ENCODE data around the gene KRTAP2-1.
"Not testable (repeated sequence)": the region's sequence is repeated elsewhere in the genome, so short reads cannot be mapped to it uniquely, and the experiment has no call there.

The KRTAP2-1 gene

GRCh38 chr17:41057547-41057946 lies 10.4 kb upstream of the KRTAP2-1 start:
- no peak for DNase-seq (ENCODE audit: low spot score)

GRCh38 chr17:41055130-41055529 lies 8.0 kb upstream of the KRTAP2-1 start, which contains the start of gene KRTAP2-2:
TSS of gene KRTAP2-2 (minus strand) at chr17:41055230. CDS start at chr17:41055211, 19 bp downstream.
- not testable (repeated sequence) for DNase-seq (ENCODE audit: low spot score)

- not testable (repeated sequence) for DNase-seq (ENCODE audit: low spot score)
Observed at GRCh38 chr17:41054556-41054955, 7.4 kb upstream of the KRTAP2-1 start.

GRCh38 chr17:41054025-41054424 lies 6.9 kb upstream of the KRTAP2-1 start:
- no peak for DNase-seq (ENCODE audit: low spot score)

GRCh38 chr17:41052566-41052965 lies 5.5 kb upstream of the KRTAP2-1 start:
- DNase-seq (ENCODE audit: low spot score) = no peak

GRCh38 chr17:41049110-41049509 lies 2.0 kb upstream of the KRTAP2-1 start:
- no peak for DNase-seq (ENCODE audit: low spot score)

- no peak for DNase-seq (ENCODE audit: low spot score)
Observed at GRCh38 chr17:41048441-41048840, 1.3 kb upstream of the KRTAP2-1 start.

GRCh38 chr17:41042953-41043352 lies 4.2 kb downstream of the KRTAP2-1 start:
- no peak for DNase-seq (ENCODE audit: low spot score)

- DNase-seq (ENCODE audit: low spot score) = not testable (repeated sequence)
Observed at GRCh38 chr17:41040783-41041571, 6.1 kb downstream of the KRTAP2-1 start, which contains the start of gene KRTAP1-1. TSS of gene KRTAP1-1 (minus strand) at chr17:41041450. CDS start at chr17:41041397, 53 bp downstream.

- DNase-seq (ENCODE audit: low spot score) = no peak
Observed at GRCh38 chr17:41037853-41038350, 9.2 kb downstream of the KRTAP2-1 start.

GRCh38 chr17:41034346-41034935 lies 12.7 kb downstream of the KRTAP2-1 start, which contains the start of gene KRTAP1-3:
TSS of gene KRTAP1-3 (minus strand) at chr17:41034874. CDS start at chr17:41034821, 53 bp downstream.
- not testable (repeated sequence) for DNase-seq (ENCODE audit: low spot score)

GRCh38 chr17:41029633-41030245 lies 17.4 kb downstream of the KRTAP2-1 start, which contains the start of gene KRTAP1-4:
TSS of gene KRTAP1-4 (minus strand) at chr17:41030195. CDS start at chr17:41030078, 117 bp downstream.
- DNase-seq (ENCODE audit: low spot score) = no peak

- no peak for DNase-seq (ENCODE audit: low spot score)
Observed at GRCh38 chr17:41026715-41027471, 20.2 kb downstream of the KRTAP2-1 start, which contains the start of gene KRTAP1-5. TSS of gene KRTAP1-5 (minus strand) at chr17:41027208. CDS start at chr17:41027155, 53 bp downstream.

- DNase-seq (ENCODE audit: low spot score) = no peak
Observed at GRCh38 chr17:41024697-41025096, 22.4 kb downstream of the KRTAP2-1 start.

GRCh38 chr17:41020336-41020735 lies 26.8 kb downstream of the KRTAP2-1 start:
- no peak for DNase-seq (ENCODE audit: low spot score)

- DNase-seq (ENCODE audit: low spot score) = no peak
Observed at GRCh38 chr17:41019415-41019814, 27.7 kb downstream of the KRTAP2-1 start.

GRCh38 chr17:41018541-41018940 lies 28.6 kb downstream of the KRTAP2-1 start:
- DNase-seq (ENCODE audit: low spot score) = no peak

GRCh38 chr17:41016578-41017215 lies 30.4 kb downstream of the KRTAP2-1 start:
- no peak for DNase-seq (ENCODE audit: low spot score)

GRCh38 chr17:41015454-41015853 lies 31.7 kb downstream of the KRTAP2-1 start:
- DNase-seq (ENCODE audit: low spot score) = no peak

- no peak for DNase-seq (ENCODE audit: low spot score)
Observed at GRCh38 chr17:41013606-41014005, 33.5 kb downstream of the KRTAP2-1 start.

GRCh38 chr17:41013181-41013580 lies 33.9 kb downstream of the KRTAP2-1 start:
- no peak for DNase-seq (ENCODE audit: low spot score)
